GM15510 (cell line): ENCODE data around the gene IFNLR1.

ENCODE experiments used
- POLR2A ChIP-seq: IDR thresholded peaks from 3 replicates; pipeline ENCODE4 v1.6.1; 2011; ENCODE audit warnings: borderline replicate concordance; ENCODE audit not compliant: insufficient read length; ENCODE audit errors: extremely low read depth

IFNLR1 gene

GRCh38 chr1:24169286-24169685 lies 17.8 kb downstream of the IFNLR1 start:
- no peak for TF ChIP-seq POLR2A

- no peak for TF ChIP-seq POLR2A
Observed at GRCh38 chr1:24168245-24168644, 18.8 kb downstream of the IFNLR1 start.

GRCh38 chr1:24167008-24167407 lies 20.1 kb downstream of the IFNLR1 start:
- no peak for TF ChIP-seq POLR2A

DNA sequence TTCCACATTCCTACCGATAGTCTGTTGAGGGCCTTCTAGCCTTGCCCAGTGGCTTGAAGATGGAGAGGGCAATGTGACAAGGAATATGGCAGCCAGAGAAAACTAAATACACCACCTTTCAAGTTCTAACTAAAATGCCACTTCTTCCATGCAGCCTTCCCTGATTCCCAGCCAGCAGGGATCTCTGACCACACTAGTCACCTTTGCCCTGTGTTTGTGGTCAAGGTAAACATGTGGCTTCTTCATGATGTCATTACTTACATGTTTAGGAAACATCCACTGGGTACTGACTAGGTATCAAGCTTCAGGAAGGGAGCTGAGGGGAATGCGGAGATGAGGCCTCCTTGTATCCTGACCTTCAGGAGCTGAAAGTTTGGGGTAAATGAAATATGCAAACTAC lies 21.6 kb downstream of the IFNLR1 start:
- TF ChIP-seq POLR2A: no peak

DNA sequence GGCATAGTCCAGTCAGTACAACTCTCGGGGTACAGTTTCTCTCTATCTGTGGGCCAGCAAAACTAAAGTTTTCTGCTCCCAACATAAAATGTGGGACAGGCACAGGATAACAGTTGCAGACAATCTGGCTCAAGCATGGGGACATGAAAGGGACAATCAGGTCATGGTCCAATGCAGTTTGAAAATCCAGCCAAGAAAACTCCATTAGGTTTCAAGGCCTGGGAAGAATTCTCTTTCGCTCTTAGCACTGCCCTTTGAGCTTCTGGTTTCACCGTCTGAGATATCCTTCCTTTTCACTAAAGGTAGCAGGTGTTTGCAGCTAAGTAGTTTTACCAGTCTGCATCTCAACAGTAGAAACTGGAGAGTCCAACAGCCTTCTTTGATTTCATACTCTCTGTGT lies 23.1 kb downstream of the IFNLR1 start:
- no peak for TF ChIP-seq POLR2A

GRCh38 chr1:24162201-24162600 lies 24.9 kb downstream of the IFNLR1 start:
- TF ChIP-seq POLR2A: no peak

- no peak for TF ChIP-seq POLR2A
Observed at GRCh38 chr1:24161270-24161669, 25.8 kb downstream of the IFNLR1 start.

DNA sequence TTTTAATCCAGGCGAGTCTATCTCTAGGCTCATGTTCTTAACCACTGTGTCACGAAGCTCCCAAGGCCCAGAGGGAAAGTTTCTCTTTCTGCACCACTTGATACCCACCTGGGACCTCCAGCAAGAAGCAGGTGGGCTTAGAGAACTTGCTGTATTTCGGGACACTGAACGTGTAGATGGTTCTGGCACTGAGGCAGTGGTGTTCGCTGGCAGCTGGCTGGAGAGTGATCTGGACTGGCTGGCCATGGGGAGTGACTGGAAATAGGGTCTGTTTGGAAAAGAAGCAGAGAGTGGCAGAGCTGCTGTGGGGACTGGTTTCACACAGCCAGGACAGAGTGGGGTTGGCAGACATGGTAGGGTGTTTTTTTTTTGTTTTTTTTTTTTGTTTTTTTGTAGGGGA lies 27.7 kb downstream of the IFNLR1 start:
- no peak for TF ChIP-seq POLR2A

- no peak for TF ChIP-seq POLR2A
Observed at GRCh38 chr1:24157918-24158481, 29.1 kb downstream of the IFNLR1 start.

DNA sequence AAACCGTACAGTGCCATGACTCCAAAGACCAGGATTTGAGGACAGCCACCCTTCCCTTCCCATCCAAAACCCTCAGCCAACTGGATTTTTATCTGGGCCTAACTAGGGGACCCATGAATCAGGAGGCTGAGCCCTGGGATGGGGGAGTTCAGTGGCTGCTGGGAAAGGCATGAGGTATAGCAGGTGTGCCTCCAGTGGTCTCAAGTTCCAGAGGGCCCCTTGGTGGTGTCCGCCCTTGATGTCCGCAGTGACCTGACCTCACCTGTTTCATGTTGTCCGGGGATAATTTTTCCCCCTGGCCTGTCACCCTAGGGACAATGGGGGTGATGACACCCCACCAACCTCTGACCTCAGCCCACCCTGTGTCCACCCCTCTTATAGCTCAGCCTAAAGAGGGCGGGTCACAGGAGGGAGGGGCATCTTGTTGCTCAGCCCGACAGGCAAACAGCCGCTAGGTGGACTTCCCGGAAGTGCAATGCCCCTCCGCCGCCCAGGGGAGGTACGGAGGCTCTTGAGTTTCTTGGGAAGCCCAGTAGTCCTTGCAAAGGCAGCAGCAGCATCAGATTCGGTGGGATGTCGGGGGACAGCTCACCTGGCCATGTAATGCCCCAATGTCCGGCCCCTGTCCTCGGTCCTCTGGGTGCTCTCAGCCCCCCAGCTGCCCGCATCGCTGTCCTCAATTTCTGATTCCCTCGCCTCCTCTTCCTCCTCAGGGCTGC lies 30.4 kb downstream of the IFNLR1 start:
- no peak for TF ChIP-seq POLR2A

DNA sequence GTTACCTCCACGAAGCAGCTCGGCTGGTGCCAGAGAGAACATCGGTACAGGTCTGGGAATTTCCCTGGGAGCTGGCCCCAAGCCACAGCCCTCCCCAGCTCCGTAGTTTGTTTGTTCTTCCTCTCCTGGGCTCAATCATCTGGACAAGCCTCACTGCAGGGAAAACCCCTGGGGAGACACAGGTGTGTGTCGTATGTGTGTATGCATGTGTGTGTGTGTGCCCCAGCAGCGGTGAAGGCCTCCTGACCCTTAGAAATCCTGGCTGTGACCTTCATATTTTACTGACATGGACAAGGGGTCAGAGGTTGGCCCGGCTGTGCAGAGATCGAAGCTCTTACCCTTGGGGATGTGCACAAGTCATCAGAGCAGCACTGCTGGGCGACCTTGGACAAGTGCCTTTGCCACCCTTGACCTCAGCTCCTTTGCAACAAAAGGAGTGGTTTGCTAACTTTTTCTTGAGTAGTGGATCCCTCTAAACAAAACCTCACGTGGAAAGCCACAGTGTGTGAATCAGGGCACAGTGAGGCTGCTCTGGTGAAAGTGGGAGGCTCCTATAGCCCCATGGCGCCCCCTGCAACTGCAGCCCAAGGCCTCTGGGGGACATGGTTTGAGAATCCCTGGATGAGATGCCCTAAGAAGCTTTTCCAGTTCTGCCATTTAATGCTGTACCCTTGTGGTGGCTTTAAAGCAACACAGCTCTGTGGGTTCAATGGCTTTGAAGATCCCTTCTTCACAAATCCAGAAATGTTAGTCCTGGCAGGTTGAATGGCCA lies 31.9 kb downstream of the IFNLR1 start:
- no peak for TF ChIP-seq POLR2A

DNA sequence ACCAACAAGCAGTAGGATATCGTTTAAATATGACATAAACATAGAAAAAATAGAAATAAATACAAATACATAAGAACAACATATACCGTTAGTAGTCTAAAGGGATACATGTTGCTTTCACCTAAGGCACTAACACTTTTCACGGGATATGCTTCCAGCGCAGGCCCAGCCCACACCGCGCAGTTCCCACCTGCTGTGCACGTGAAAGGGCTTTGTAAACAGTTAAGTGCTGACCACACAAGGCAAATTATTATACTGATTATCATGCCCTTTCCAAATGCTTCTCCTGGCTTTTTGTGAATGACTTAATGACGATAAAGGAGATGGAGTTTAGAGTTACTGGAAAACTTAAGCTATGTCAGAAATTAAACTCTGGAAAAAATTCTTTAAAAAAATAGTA lies 32.9 kb downstream of the IFNLR1 start:
- TF ChIP-seq POLR2A: no peak

GRCh38 chr1:24152631-24153494 lies 34.2 kb downstream of the IFNLR1 start:
- no peak for TF ChIP-seq POLR2A

DNA sequence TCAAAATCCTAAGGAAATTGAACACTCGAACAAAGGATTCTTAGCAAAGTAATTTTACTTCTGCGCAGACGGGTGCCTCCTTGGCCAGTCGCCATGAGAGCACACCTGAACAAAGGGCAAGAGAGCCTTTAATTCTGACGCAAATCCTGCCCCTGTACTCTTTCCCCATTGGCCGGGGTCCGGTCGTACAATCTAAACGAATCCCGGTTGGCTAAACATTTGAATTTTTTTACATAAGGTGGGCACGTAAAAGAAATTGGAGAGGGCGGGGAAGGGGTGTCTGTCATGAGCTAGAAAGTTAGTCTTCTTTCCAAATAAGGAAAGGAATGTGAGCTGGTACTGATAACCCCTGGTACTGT lies 35.9 kb downstream of the IFNLR1 start:
- no peak for TF ChIP-seq POLR2A
